SK-N-MC (cell line): Measurements from ENCODE around the gene ASPG.

Experiments
- DNase-seq: peaks from one replicate; pipeline ENCODE4 v3.0.0-alpha.2; 2011; ENCODE audit warnings: low read depth, low spot score
- H3K27ac ChIP-seq: fragments of 200-600 bp; sonication (generic); 2 replicates; pipeline ENCODE4 v1.5.1; 2016; ENCODE audit warnings: mixed run types
- H3K36me3 ChIP-seq: fragments of 200-600 bp; sonication (generic); 2 replicates; pipeline ENCODE4 v1.6.1; 2017; ENCODE audit warnings: antibody characterized with exemption, low read length, mixed read lengths; ENCODE audit not compliant: insufficient read depth
- H3K4me3 ChIP-seq: fragments of 200-600 bp; sonication (generic); 2 replicates; pipeline ENCODE4 v1.5.1; 2016
- H3K9ac ChIP-seq: fragments of 200-600 bp; sonication (generic); 2 replicates; pipeline ENCODE4 v1.8.0; 2017; ENCODE audit warnings: mixed run types, mixed read lengths; ENCODE audit not compliant: insufficient read length
- H3K9me3 ChIP-seq: fragments of 200-600 bp; sonication (generic); 2 replicates; pipeline ENCODE4 v1.6.1; 2017; ENCODE audit warnings: low read depth, mild to moderate bottlenecking, antibody characterized with exemption, low read length, moderate library complexity, mixed read lengths
- EZH2 ChIP-seq: fragments of 200-600 bp; sonication (generic); IDR thresholded peaks from one replicate; pipeline ENCODE4 v1.6.1; 2017; ENCODE audit warnings: antibody characterized with exemption
- FOXP2 ChIP-seq: optimal IDR thresholded peaks from 2 replicates; pipeline ENCODE3; 2011; ENCODE audit warnings: mild to moderate bottlenecking, moderate library complexity; ENCODE audit not compliant: insufficient read depth; ENCODE audit errors: extremely low read length, control extremely low read depth
- POLR2AphosphoS5 ChIP-seq: IDR thresholded peaks from 2 replicates; pipeline ENCODE4 v1.6.1; 2012; ENCODE audit warnings: mild to moderate bottlenecking, low read depth, low read length, borderline replicate concordance

The ASPG gene

GRCh38 chr14:104085032-104085888 lies at the start of gene ASPG:
Gene ASPG (plus strand): TSS chr14:104085700. CDS start chr14:104085771, 71 bp downstream.
- Histone ChIP-seq H3K9me3 (no peaks in the 10 kb centered on the region), H3K27ac (no peak within 1 kb of the TSS), H3K4me3 (no peak within 1 kb of the TSS), H3K36me3 (no peaks in the 10 kb centered on the region), H3K9ac (no peak within 1 kb of the TSS)
- TF ChIP-seq FOXP2, result no peak
- TF ChIP-seq EZH2, result no peak
- TF ChIP-seq POLR2AphosphoS5, result no peak
- no peak for DNase-seq

DNA sequence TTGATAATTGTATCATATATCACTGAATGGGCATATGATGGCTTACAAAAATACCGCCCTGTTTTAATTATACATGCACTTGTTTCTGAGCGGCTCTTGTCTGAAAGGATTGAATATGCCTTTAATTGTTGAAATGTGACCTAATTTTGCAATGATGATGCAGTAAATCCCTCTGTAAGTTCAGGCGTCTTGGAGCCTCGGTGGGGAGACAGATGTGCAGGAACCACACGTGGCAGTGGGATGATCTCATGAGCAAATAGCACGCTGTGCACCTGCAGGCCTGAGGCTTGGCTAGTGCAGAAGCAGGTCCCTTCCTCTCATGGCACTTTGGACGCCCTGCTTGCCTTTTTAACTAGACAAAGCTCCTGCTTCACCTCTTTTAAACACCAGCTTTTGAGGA lies 49.3 kb upstream of the ASPG start:
- TF ChIP-seq POLR2AphosphoS5 (no peak), FOXP2 (no peak), EZH2 (no peak)
- H3K27ac ChIP-seq, result no peak overlapping the region
- no peaks in the 10 kb centered on the region for H3K9me3 ChIP-seq
- no peak overlapping the region for H3K9ac ChIP-seq
- H3K4me3 ChIP-seq, result no peak overlapping the region
- H3K36me3 ChIP-seq, result no peaks in the 10 kb centered on the region
- DNase-seq, result no peak

GRCh38 chr14:104037074-104037473 lies 48.4 kb upstream of the ASPG start:
- Histone ChIP-seq H3K27ac (no peak overlapping the region), H3K36me3 (no peaks in the 10 kb centered on the region), H3K9me3 (no peaks in the 10 kb centered on the region), H3K4me3 (no peak overlapping the region), H3K9ac (no peak overlapping the region)
- DNase-seq, result no peak
- TF ChIP-seq FOXP2 (no peak), POLR2AphosphoS5 (no peak), EZH2 (no peak)

DNA sequence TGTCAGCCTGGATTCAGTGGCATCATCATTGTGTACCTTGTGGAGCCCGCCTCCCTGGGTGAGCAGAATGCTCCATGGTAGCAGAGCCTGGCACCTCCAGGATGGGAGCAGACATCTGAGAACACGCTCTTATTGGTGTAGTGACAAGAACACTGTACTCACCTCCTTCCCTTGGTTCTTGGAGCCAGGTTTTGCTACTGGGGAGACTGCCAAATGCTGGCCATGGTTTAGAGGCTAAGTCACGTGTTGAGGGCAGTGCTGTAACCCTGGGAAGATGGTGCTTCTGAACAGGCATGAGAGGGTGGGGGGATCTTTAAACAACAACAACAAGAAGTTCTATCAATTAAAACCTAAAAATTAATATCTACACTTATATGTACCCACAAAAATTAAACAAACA lies 47.6 kb upstream of the ASPG start:
- Histone ChIP-seq H3K9me3 (no peaks in the 10 kb centered on the region), H3K27ac (no peak overlapping the region), H3K9ac (no peak overlapping the region), H3K4me3 (no peak overlapping the region), H3K36me3 (no peaks in the 10 kb centered on the region)
- TF ChIP-seq FOXP2, result no peak
- no peak for TF ChIP-seq POLR2AphosphoS5
- TF ChIP-seq EZH2, result no peak
- no peak for DNase-seq

- Histone ChIP-seq H3K9ac (no peak overlapping the region), H3K27ac (no peak overlapping the region), H3K9me3 (no peaks in the 10 kb centered on the region), H3K4me3 (no peak overlapping the region), H3K36me3 (no peaks in the 10 kb centered on the region)
- TF ChIP-seq FOXP2 (no peak), POLR2AphosphoS5 (no peak), EZH2 (no peak)
- DNase-seq, result no peak
Observed at GRCh38 chr14:104039214-104039613, 46.3 kb upstream of the ASPG start.

GRCh38 chr14:104040539-104040938 lies 45.0 kb upstream of the ASPG start:
- Histone ChIP-seq H3K4me3 (no peak overlapping the region), H3K36me3 (no peaks in the 10 kb centered on the region), H3K9ac (no peak overlapping the region), H3K27ac (no peak overlapping the region), H3K9me3 (no peaks in the 10 kb centered on the region)
- no peak for DNase-seq
- TF ChIP-seq POLR2AphosphoS5, result no peak

DNA sequence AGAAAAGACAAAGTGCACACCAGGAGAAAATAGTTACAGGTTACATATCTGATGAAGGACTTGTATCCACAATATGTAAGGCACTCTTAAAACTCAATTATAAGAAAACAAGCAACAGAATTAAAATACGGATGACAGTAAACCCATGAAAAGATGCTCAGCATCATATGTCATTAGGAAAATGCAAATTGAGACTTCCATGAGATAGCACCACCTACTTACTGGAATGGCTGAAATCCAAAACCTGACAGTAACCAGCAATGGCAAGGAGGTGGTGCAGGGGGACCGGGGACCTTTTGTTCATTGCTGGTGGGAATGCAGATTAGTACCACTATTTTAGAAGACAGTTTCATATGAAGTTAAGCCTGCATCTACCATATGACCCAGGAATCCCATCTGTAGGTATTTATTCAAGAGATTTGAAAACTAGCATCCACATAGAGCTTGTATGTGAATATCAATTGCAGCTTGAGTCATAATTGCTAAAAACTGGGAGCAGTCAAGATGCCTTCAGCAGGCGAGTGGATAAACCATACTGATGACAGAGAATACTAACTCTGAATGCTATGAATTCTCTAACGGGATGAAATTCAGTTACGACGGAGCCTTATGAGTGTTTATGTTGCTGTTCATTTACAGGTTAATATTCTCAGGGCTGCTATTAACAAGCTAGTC lies 43.9 kb upstream of the ASPG start:
- no peaks in the 10 kb centered on the region for H3K36me3 ChIP-seq
- no peak for DNase-seq
- H3K4me3 ChIP-seq, result no peak overlapping the region
- H3K9me3 ChIP-seq, result no peaks in the 10 kb centered on the region
- no peak overlapping the region for H3K27ac ChIP-seq
- TF ChIP-seq POLR2AphosphoS5 (no peak), EZH2 (no peak), FOXP2 (no peak)
- no peak overlapping the region for H3K9ac ChIP-seq

- Histone ChIP-seq H3K9ac (no peak overlapping the region), H3K27ac (no peak overlapping the region), H3K36me3 (no peaks in the 10 kb centered on the region), H3K4me3 (no peak overlapping the region), H3K9me3 (no peaks in the 10 kb centered on the region)
- no peak for DNase-seq
- no peak for TF ChIP-seq POLR2AphosphoS5
- no peak for TF ChIP-seq EZH2
- TF ChIP-seq FOXP2, result no peak
Observed at GRCh38 chr14:104044016-104044415, 41.5 kb upstream of the ASPG start.

DNA sequence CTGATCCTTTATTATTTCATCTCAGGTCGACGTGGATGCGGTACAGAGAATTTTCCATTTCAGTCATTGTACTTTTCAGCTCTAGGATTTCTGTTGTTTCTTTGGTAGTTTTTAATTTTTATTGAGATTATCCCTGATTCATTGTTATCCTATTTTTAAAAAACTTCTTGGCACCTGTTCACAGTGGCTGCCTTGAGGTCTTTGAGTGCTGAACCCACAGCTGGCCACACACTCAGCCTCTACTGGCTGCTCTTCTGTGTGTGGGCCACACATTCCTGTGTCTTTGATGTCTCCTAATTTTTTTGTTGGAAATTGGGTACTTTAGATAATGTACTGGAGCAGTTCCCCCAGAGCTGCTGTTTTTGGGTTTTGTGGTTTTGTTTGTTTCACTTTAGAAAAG lies 37.7 kb upstream of the ASPG start:
- H3K9me3 ChIP-seq, result no peaks in the 10 kb centered on the region
- H3K27ac ChIP-seq, result no peak overlapping the region
- no peak overlapping the region for H3K4me3 ChIP-seq
- DNase-seq, result no peak
- H3K9ac ChIP-seq, result no peak overlapping the region
- H3K36me3 ChIP-seq, result no peaks in the 10 kb centered on the region
- TF ChIP-seq FOXP2, result no peak
- TF ChIP-seq POLR2AphosphoS5, result no peak
- no peak for TF ChIP-seq EZH2
